Skin of body (tissue), 2 donors: ENCODE measurements around the gene ISLR2. TPM values are rescaled to one million over a fixed set of nuclear protein-coding genes. Genes with fewer than 3 reads are reported as not detected.
"Not testable (repeated sequence)": the region's sequence is repeated elsewhere in the genome, so short reads cannot be mapped to it uniquely, and the experiment has no call there.

Experiments used
- DNase-seq: peaks from one replicate; lab custom pipeline; 2025; lab: John Stamatoyannopoulos, UW
- total RNA-seq: library from RNA; depleted of rRNA; stranded (reverse); fragments of >200 nt; gene quantifications from one replicate; pipeline ENCODE4 v1.2.3, GENCODE V29; 2014

Gene ISLR2
- total RNA-seq = 0.79 TPM

- DNase-seq = no peak
Observed at GRCh38 chr15:74130155-74130848, at the start of gene ISLR2. Gene ISLR2 (plus strand): TSS chr15:74130586. CDS start chr15:74132755, 2,169 bp downstream.

GRCh38 chr15:74082450-74082849, 47.9 kb upstream of the ISLR2 start, which contains the start of gene GOLGA6A:
Gene GOLGA6A (minus strand): TSS chr15:74082550. CDS start chr15:74082509, 41 bp downstream.
- DNase-seq = not testable (repeated sequence)

GRCh38 chr15:74094567-74094966, 35.8 kb upstream of the ISLR2 start:
- DNase-seq = not testable (repeated sequence)

- not testable (repeated sequence) for DNase-seq
Observed at GRCh38 chr15:74095610-74096009, 34.8 kb upstream of the ISLR2 start.

- DNase-seq = not testable (repeated sequence)
Observed at GRCh38 chr15:74096753-74097474, 33.5 kb upstream of the ISLR2 start.

GRCh38 chr15:74099963-74100733, 30.2 kb upstream of the ISLR2 start:
- not testable (repeated sequence) for DNase-seq

GRCh38 chr15:74108111-74108510, 22.3 kb upstream of the ISLR2 start:
- no peak for DNase-seq

- DNase-seq = not testable (repeated sequence)
Observed at GRCh38 chr15:74108611-74109010, 21.8 kb upstream of the ISLR2 start.

- DNase-seq = no peak
Observed at GRCh38 chr15:74109713-74110112, 20.7 kb upstream of the ISLR2 start.

- DNase-seq = no peak
Observed at GRCh38 chr15:74120426-74120825, 10.0 kb upstream of the ISLR2 start.

- no peak for DNase-seq
Observed at GRCh38 chr15:74121039-74121438, 9.3 kb upstream of the ISLR2 start.

- DNase-seq = no peak
Observed at GRCh38 chr15:74121858-74122257, 8.5 kb upstream of the ISLR2 start.

GRCh38 chr15:74122403-74123130, 7.8 kb upstream of the ISLR2 start:
- no peak for DNase-seq

GRCh38 chr15:74123131-74123429, 7.3 kb upstream of the ISLR2 start:
- DNase-seq = no peak

GRCh38 chr15:74123658-74124057, 6.7 kb upstream of the ISLR2 start:
- DNase-seq = no peak

- DNase-seq = no peak
Observed at GRCh38 chr15:74124196-74124595, 6.2 kb upstream of the ISLR2 start.

GRCh38 chr15:74124759-74125158, 5.6 kb upstream of the ISLR2 start:
- no peak for DNase-seq

- DNase-seq = peak; percentile 77
Observed at GRCh38 chr15:74127255-74127953, 3.0 kb upstream of the ISLR2 start.

GRCh38 chr15:74127954-74128784, 2.2 kb upstream of the ISLR2 start:
- no peak for DNase-seq
